HG03457 (cell line): ENCODE measurements around the gene JCAD.

Experiments used
- ATAC-seq: cut with Tn5 transposase; IDR thresholded peaks from one replicate; pipeline ENCODE4 v1.9.1; 2021; ENCODE audit warnings: moderate number of reproducible peaks; ENCODE audit not compliant: unreplicated experiment

JCAD gene

DNA sequence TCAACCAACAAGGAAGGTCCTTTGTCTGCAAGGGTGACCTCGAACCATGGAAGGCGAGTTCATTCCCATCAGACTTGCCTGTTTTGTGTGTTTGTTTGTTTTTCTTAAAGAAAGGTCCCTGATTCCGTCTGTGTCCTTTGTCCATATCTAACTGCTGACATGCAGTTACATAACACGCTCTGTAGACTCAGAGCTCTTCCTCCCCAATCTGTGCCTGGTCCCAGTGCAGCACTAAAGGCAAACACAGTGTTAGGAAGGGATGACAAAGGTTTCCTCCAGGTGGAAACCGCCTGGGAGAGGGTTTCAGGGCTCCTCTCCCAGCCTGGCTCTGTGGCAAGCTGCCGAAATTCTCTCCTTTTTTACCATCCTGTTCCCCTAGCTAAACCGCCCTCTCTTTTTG is 13.4 kb downstream of the JCAD start:
- no peak for ATAC-seq

DNA sequence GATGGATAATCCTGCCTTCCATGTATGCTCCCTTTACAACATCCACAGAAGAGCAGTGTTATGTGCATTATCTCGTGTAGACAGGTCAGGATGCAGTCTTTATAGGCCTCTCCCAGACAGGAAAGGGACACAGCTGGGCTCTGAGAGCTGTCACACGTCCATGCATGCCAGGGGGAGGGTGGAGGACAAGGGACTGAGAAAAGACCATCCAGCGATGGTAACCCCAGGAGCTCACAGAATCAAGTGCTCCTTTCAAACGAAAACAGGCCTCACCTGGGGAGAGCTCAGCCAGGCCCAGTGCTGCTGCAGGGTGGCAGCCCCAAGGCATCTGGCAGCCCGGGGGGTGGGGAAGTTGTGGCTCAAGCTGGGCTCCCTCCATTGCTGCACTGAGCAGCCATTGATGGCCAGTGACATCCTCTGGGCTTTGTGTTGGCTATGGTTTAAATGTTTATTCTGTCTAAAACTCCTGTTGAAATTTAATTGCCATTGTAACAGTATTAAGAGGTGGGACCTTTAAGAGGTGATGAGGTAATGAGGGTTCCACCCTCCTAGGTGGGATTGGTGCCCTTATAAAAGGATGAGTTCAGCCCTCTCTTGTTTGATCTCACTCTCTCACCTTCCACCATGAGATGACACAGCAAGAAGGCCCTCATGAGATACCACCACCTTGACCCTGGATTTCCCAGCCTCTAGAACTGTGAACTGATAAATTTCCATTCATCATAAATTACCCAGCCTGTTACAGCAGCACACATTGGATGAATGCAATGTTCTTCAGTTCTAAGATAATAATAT is 15.7 kb downstream of the JCAD start:
- ATAC-seq = no peak

DNA sequence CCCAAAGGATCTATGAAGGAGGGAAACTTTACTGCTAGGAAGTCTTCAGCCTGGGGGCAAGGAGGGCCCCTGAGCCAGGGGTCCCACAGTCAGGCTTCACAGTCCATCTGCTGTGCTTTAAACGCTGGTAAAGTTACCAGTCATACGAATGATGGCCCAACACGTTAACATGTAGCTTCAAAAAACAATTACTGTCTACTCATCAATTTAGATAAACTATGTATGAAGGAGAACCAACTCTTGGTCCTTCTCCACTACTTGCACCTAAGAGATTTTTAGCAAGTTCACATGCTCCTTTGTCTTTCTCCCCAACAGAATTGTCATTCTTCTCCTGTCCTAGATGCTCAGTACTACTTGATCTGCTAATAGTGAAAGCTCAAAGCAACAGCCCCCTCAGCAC is 16.6 kb downstream of the JCAD start:
- no peak for ATAC-seq

DNA sequence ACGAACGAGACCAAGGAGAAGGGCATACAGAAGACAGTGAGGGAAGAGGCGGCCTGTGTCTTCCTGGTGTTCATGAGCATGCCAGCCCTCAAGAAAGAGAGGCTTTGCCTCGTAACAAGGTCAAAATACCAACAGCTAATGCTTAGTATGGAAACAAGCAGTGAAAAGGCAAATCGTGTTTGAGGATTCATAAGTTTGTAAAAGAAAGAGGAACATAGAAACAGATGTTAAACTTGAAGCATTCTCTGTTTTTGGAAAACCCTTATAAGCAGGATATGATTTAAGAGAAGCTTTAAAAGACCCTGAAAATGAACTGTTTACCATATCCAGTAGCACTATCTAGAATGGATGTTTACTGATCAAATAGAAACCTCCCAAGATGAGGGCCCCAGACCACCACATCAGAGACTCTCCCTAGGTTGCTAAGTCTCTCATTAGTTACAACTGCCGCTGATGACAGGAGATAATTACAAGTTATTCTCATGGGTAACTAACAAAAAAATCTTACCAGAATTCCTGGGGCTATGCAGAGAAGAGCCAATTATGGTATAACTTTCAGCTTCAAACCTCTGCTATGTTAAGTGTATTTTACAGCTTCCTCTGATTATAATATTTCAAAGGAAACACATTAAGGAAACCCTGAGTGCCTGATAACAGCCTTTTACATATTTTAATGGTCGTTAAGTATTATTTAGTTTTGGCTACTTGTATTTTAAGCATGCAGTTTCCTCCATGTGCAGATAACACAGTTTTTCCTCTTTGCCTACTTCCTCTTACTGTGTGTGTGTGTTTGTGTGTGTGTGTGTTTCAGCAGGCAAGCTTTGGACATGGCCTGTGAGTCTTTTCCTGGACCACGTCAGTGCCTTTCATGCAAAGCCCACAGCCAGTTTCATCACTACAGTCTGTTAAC is 17.9 kb downstream of the JCAD start:
- ATAC-seq = no peak

DNA sequence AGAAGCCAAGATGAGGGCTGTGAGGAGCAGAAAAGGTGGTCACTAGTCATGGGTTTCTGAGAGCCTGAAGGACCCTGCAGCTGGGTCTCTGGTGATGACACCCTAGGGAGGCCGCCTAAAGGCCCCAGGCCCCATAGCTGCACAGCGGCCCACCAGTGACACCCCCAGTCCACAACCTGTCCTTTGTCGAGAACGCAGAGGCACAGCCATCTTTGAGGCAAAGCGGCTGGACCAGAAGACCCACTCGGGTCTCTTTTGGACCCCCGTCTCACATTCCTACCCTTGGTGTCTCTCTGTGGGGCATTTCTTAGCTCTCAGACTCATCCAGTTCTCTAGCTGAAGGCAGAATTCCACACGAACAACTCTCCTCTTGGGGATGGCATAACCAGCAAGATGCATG is 18.8 kb downstream of the JCAD start:
- ATAC-seq = no peak

DNA sequence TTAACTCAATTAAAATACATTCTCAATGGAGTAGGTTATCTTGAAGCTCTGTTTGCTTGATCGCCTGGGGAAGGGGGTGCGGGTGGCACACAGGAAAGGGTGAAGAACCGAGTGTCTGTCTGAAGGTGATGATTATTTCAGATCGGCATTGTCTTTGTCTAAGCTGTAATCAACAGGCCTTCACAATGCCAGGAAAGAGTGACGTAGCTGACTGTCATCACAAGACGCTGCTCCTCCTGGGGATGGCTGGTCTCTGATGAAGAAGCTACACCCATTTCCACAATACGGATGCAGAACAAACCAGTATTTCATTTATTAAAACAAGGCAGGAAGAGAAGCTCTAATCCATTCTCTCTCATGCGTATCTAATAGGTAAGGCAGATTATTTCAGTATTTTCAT is 19.4 kb downstream of the JCAD start:
- ATAC-seq = no peak

DNA sequence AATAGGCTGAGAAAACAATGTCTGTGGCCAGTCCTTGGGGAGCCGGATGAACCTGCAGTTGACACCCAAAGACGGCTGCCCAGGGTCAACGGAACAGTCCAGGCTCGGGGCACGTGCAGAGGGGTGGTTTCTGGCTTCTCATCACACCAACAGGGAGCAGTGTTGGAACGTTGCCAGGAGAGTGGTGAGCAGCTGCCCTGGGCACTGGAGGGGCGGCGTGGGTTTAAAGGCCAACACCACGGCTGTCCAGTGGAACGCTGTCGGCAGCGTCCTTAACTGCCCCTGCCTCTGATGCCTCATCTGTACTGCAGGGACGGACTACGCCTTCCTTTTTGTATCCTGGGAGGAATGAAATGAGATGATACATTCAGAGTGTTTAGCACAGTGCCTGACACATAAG is 19.8 kb downstream of the JCAD start:
- no peak for ATAC-seq

DNA sequence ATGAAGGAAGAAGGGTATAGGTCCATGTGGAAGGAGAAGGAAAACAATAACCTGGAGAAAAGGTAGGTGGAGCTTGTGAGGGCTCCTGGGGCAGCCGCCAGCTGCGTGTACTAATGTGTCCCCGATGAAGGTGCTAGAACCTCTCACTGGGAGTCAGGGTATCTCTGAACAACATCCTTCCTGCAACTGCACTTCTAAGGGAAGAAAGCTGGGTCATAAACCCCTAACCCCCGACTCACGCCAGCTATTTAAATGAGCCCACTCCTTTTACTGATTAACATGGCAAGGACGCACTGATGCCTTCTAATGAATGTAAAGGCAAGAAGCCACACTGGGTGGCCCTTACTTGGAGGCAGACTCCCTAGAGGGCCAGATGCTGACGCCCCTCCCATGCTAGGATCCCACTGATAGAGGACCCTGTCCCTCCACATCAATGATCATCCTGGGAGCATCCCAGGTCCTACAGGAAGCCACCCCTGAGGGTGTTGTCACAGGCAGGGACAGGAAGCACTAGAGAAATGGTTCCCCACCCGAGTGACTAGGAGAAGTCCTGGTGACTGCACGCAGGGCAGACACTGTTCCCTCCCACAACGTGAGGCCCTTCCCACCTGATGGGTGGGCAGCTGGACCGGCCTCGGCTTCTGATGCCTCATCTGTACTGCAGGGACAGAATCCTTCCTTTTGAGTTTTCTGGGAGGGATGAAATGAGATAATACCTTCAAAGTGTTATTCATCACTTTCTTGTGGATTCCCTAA is 20.4 kb downstream of the JCAD start:
- ATAC-seq = no peak

DNA sequence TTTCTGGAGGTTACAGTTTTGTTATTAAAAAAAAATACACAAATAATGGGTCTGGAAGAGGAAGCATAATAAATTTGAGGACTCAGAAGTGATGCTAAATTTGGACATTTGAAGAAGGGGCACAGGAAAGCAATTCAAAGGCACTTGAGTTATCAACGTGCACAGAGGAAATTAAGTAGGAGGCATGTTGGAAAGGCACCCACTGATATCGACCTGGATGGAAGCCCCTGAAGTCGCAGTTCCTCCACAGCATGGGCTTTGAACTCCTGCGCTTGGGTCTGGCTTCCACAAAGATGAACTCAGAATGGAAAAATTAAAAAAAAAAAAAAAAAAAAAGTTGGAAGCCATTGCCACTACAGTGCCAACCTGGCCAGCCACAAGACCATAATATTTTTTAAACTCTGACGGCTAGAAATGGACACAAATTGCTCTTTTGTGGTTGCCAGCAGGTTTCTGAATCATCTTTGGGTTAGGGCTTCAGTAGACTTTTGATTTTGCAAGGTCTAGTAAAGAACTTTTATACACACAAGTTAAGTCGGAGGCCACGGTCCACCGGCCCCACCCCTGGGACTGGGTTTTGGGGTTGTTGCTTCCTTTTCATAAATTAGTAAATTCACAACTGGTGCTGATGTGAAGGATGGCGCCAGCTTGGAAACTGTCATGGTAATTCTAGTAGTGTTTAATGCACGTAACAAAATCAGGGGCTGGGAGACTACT is 21.6 kb downstream of the JCAD start:
- no peak for ATAC-seq

DNA sequence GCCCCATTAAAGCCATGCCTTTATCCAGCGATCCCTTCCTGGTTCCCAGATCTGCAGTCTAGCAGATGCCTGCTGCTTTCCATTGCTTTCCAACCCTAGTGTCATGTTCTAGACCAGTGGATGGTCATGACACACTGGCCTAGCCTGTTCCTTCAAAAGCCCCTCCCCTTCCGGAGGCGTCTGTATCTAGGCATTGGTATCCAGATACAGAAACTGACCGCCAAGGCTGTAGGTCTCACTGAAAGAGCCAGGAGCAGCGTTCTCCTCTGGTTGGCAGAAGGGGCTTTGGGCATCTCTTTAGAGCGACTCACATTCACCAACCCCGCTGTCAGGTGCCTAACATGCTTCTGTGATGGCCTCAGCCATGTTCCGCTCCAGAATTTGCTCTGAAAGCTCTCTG is 22.6 kb downstream of the JCAD start:
- ATAC-seq = no peak

DNA sequence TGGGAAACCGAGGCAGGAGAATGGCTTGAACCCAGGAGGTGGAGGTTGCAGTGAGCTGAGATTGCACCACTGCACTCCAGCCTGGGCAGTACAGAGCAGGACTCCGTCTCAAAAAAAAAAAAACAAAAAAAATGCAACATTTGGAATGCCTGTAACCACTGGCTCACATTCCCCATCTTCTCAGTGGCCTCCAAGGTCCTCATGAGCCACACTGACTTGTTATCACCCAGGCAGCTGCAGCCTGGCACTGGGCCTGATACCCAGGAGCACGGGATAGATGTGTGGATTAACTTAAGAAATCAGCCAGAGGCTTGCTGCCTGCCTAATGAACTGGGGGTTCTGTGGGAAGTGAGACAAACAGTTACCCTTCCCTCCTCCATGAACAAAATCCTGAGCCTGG is 23.0 kb downstream of the JCAD start:
- no peak for ATAC-seq

DNA sequence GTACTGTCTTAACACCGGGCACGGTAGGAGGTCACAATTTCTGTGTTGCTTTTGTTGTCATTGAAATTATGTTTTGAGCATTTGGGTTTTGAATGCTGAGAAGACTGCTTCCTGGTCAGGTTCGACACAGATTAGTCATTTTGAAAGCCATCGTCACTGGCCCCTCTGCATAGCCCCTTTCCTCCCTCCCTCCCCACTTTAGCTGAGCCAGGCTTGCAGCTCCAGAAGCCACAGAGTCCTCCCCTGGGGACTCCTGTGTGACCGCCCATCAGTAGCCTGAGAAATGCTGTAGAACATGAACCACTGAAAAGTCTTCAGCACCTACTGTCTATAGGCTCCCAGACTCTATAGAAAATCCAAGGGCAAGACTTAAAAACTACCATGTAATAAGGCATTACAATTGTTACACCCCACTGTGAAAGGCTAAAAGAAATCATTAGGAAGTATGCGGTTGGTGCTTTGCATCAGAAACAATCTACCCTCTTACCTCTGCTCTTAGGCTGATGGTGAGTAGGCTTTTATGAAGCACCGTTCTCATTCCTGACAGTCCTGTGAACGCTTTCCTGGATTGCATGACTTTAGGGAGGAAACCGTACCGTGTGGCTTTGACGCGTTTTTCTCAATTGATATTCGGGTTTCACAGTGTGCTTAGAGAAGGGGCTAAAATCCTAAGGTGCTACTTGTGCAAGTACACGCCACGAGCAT is 24.8 kb downstream of the JCAD start:
- no peak for ATAC-seq

DNA sequence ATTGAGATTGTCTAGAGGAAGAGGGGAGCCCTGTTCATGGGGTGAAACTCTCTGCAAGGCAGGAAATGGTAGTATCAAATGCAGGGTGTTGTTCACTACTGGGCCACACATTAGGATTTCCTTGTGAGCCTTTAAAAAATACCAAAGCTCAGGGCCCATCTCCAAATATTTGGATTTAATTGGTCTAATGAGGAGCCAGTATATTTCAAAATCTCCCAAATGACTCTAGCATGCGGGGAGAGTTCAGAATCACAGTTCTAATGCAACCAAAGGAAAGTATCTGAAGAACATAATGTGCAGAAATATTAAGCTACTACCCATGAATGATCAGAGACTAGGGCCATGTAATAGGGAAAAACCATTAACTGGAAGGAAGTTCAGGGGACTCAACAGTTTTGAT is 27.3 kb downstream of the JCAD start:
- no peak for ATAC-seq

DNA sequence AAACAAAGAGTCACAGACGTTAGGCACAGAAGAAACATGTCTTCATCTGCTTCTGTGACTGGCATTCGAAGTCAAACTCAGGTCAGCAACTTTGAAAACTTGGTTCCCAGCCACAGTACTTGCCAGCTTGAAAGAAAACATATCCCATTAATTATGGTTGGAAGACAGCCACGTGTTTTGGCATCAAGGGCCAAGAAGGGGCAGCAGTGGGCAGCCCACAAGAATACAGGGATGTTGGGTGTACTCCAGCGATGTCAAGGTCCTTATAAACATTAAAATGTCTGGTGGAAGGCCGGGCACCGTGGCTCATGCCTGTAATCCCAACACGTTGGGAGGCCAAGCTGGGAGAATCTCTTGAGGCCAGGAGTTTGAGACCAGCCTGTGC is 29.5 kb downstream of the JCAD start:
- no peak for ATAC-seq

DNA sequence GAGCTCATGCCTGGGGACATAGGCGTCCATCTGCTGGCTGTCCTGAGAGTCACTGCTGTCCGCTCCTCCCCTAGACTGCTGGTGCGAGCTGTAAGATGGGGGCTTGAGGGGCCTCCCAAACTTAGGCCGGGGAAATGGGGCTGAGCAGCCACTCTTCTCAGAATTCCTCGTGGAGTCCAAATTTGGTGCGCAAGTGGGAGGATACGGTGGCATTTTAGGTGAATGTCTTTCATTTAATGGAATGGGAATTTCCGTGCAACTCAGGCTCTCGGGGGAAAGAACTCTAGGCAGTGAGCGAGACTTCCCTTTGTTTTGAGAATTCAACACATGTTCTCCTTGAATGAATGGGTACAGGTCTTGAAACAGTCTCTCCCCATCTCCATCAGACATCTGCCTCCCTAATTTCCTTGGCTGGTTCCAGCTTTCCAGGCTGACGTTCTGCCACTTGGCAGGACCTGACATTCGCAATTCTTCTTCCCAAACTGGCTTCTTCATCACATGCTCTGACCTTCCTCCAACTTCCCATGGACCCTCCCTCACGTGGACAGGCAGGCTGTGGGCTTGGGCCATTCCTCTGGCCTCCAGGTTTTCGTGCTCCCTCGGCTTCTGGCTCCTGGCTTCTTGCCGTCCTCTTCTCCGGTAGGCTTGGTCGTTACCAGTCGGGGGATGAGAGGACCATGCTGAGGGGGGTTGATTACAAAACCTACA is 30.1 kb downstream of the JCAD start:
- ATAC-seq = no peak

DNA sequence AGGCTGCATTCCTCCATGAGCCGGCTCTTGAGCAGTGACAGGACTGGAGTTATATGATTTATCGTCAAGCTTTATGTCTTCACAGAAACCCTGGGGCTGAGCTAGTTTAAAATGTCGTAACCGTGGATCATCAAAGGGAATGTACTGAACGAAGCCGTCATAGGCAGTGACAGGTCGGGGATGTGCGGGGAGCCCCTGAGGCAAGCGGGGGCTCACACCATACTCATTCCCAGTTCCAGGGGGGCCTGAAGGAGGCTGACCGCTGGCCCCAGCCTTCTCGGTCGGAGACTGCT is 30.7 kb downstream of the JCAD start:
- no peak for ATAC-seq

DNA sequence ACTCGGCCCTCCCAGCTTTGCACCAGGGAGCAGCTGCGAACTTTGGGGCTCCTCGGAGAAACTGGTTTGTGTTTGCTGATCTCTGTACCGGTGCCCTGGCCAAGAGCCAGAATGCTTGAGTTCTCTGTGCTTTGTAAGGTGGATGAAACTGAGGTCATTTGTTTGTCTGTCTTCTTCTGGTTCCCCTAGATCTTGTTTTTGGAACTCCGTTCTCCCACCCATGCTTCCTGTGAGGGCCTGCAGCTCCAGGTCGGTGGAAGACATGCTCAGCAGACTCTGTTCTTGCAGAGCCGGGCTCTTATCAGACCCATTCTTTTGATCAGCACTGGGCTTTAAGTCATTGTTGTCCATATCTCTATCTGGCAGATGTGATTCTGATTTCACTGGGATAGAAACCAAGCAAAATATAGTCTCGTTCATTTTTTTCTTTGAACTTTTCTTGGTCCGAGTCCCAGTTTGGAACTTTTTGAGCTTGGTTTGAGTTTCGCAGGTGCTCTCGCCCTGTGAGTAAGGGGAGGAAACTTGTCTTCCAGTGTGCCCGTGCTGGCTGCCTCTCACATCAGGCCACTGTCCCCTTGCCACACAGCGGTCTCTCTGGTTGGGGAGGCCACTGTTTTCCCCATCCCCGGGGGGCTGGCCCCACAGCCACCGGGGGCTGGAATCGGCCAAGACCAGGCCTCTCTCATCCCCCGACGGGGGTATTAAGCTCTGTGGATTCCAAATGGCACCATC is 31.2 kb downstream of the JCAD start:
- ATAC-seq = no peak

DNA sequence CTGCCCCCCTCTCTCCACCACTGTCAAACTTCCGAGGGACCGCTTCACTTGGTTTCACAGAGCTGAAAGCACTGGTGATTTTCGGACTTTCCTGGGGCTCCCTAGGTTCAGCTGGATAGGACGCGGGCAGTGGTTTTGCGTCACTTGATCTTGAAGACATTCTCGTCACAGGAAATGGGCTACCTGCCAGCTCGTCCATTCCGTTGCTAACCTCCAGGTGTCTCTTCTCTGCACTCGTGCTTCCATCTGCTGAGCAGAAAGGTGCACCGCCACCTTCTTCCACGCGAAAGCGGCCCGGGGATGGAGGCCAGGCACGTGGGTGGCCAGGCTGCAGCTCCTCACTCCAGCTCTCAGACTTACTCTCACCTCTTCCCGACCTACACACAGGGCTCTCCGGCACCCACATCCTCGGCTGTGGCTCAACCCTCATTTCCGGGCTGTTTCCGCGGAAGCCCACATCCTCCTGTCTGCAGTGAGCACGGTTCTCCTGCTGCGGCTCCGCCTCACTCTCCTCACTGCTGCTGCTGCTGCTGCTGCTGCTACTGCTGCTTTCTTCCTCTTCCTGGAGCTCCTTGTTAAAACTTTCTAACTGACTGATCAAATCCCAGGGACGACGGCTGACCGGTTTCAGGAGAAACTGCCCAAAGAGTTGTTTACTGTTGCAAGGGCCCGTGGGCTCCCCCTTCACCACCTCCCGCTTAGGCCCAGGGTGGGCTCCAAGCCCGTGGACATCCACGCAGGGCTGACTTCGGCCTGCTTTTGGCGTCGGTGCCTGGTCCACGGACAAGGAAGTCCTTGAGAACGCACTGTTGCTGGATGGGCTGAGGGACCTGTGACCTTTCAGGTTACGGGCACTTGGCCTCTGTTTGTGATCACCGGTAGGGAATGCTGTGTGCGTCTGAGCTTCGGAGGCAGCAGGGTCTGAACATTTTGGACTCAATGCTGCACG is 32.1 kb downstream of the JCAD start:
- ATAC-seq = peak; percentile 84
